Measurements from ENCODE around the gene CYREN.

CYREN gene

GRCh38 chr7:135180122-135180521 is 9.6 kb upstream of the CYREN start:
- no peak for TF ChIP-seq CTCF (IDR thresholded peaks at IDR 0.05)

- no peak for TF ChIP-seq CTCF (IDR thresholded peaks at IDR 0.05)
Measured at GRCh38 chr7:135179321-135179925, 8.9 kb upstream of the CYREN start.

- TF ChIP-seq CTCF (IDR thresholded peaks at IDR 0.05): no peak
Measured at GRCh38 chr7:135178364-135178763, 7.9 kb upstream of the CYREN start.

- TF ChIP-seq CTCF (IDR thresholded peaks at IDR 0.05): no peak
Measured at GRCh38 chr7:135177028-135177696, 6.7 kb upstream of the CYREN start.

GRCh38 chr7:135175931-135176330 is 5.4 kb upstream of the CYREN start:
- no peak for TF ChIP-seq CTCF (IDR thresholded peaks at IDR 0.05)

GRCh38 chr7:135174941-135175340 is 4.4 kb upstream of the CYREN start:
- no peak for TF ChIP-seq CTCF (IDR thresholded peaks at IDR 0.05)

- TF ChIP-seq CTCF (IDR thresholded peaks at IDR 0.05): no peak
Measured at GRCh38 chr7:135169964-135170273, 588 bp downstream of the CYREN start.

Measured in LNCAP (cell line).